ENCODE data around the gene MEP1A.
A peak's percentile ranks its signal among the peaks of the same experiment; 100 is the strongest.
"Not testable (repeated sequence)": the region's sequence is repeated elsewhere in the genome, so short reads cannot be mapped to it uniquely, and the experiment has no call there.

The MEP1A gene

DNA sequence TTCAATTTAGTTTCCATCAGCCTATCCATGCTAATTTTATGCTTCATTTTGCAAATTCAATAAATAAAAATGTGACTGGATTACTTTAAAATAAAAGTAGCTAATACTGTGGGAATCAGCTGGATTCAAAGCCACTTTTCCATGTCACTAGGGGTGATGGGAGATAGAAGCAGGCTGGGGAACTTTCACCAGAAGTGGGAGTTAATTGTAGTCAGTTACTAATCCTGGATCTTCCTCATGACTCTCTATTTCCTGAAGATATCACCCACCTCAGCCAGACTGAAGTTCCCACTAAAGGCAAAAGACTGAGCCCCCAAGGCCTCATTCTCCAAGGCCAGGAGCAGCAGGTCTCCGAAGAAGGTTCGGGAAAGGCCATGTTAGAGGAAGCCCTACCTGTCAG is 41.8 kb downstream of the MEP1A start:
- DNase-seq (ENCODE audit: low read depth in 2 of 2) = not testable (repeated sequence)

DNA sequence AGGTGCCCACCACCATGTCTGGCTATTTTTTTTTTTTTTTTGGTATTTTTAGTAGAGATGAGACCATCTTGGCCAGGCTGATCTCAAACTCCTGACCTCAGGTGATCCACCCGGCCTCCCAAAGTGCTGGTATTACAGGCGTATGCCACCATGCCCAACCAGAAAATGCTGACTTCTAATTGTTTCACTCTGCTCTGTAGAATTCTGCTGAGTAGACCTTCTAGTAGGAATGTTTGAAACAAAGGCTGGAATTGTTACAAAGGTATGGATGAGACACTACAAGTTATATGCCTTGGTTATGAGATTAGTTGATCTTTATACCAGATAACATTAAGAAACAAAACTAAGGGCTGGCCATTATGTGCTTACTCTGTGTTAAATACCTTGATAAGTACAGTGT is 44.8 kb downstream of the MEP1A start:
- no peak for DNase-seq (ENCODE audit: low read depth in 2 of 2)

DNA sequence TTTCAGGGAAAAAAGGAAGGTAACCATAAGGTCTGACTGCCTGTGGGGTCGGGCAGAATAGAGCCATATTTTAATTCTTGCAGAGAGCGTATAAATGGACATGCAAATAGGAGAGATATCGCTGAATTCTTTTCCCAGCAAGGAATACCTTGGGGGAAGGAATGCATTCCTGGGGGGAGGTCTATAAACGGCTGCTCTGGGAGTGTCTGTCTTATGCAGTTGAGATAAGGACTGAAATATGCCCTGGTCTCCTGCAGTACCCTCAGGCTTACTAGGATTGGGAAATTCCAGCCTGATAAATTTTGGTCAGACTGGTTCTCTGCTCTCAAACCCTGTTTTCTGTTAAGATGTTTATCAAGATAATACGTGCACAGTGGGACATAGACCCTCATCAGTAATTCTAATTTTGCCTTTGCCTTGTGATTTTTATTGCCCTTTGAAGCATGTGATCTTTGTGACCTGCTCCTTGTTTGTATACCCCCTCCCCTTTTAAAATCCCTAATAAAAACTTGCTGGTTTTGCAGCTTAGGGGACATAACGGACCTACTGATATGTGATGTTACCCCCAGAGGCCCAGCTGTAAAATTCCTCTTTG is 49.2 kb downstream of the MEP1A start:
- DNase-seq (ENCODE audit: low read depth in 2 of 2) = not testable (repeated sequence)

DNA sequence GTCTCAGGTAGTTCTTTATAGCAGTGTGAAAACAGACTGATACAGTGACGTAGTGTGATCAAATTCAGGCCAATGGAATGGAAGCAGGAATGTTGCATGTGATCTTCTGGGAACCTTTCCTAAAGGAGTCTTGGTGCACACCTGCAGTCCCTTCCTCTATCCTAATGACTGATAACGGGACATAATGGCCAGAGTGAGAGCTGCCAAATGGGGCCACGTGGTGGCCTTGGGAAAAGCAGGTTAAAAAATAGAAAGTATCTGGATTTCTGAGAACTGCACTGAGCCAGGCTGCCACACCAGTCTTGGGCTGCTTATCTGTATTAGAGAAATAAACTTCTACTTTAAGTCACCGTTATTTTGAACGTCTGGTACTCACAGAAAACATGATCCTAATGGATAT is 51.9 kb downstream of the MEP1A start:
- no peak for DNase-seq (ENCODE audit: low read depth in 2 of 2)

DNA sequence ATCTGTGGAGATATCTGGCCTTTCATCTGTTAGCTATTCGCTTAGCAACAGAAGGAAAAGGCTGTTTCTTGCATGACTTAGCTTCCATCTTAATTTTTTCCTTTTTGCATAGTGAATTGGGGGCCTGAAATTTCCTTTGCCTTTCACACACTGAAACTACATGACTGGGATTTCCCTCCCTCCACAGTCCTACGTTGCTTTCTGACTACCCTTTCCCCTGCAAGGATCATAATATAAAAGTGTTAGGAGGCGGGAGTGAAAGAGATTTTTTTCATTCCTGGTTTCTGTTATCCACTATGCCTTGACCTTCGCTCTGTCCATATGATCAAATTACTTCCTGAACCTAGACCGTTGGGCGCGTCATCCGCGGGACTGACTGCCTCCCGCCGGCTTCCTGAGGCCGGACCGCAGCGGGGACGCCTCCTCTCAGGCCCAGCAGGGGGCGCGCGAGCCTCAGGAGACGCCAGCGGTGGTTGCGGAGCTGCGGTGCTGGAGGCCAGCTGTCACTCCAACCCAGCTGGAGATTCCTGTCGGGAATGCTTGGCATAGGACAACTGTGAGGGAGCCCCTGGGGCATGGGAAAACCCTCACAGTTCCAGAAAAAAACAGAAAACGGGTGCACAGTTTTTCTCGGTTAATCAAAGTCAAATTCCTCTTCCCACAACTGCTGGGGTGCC is 55.6 kb downstream of the MEP1A start:
- peak; percentile 22 to 56 for DNase-seq (ENCODE audit: low read depth in 2 of 2)

DNA sequence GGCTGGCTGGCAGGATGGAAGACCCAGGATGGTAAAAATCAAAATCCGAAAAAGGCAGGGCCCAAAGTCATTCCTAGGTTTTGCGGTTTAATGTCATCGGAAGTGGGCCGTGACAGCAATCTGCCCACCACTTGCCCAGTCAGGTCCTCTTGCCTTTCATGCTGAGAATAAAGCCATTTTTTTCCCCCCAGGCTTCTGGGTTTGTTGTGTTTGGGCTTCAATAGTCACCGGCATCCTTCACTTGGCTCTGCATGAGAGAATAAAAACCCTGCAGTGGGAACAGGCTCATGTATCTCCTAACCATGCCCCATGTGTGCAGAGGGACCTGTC is 56.1 kb downstream of the MEP1A start:
- no peak for DNase-seq (ENCODE audit: low read depth in 2 of 2)

DNA sequence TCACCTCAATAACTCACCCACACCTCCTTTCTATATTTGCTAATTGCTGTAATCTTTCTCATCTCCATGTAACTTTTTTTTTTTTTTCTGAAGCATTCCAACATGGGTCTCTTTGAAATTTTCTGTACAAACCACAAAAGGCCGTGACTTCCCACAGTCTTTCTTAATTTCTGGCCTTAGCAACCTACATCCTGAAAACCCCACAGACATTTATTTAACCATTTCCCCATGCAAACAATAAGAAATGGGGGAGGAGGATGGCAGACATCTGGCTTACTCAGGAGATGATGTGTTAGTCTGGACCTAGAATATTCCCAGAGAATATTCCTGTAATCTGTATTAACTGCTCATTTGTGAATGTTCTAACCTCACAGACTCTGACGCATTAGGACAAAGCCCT is 57.6 kb downstream of the MEP1A start:
- DNase-seq (ENCODE audit: low read depth in 2 of 2) = no peak

DNA sequence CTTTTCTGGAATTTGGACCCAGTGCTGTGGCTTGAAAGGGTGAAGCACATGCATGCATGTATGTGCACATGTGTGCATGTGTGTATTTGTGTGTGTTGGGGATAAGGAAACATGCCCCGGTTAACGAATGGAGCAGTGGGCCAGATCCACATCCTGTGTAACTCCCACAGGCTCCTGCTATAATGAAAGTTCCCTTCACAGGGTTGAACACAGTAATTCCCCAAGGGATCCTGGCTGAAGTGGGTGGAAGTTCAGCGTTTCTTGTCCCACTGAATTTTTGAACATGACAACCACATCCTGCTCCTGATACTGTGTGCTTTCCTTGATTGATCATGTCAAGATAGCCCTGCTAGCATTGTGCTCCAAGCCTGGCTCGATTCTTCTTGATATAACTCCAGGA is 58.4 kb downstream of the MEP1A start:
- not testable (repeated sequence) for DNase-seq (ENCODE audit: low read depth in 2 of 2)

DNA sequence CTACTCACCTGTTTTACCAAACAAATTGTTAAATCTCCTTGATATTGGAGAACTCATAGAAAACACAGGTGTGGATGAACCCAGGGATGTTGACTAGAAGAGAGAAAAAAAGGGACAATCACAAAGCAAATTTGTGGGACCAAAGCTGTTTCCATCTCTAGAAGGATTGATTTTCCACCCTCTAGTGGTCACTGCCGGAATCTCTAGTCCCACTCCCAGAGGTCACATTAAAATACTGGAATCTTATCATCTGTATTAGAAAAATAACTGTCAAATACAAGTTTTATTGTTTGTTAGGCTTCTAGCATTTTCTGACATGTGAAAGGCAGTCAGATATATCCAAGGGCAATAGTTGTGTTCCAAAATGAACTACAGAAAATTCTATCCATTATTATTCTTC is 62.8 kb downstream of the MEP1A start:
- DNase-seq (ENCODE audit: low read depth in 2 of 2) = peak in 1 of 2 donors; percentile 17

DNA sequence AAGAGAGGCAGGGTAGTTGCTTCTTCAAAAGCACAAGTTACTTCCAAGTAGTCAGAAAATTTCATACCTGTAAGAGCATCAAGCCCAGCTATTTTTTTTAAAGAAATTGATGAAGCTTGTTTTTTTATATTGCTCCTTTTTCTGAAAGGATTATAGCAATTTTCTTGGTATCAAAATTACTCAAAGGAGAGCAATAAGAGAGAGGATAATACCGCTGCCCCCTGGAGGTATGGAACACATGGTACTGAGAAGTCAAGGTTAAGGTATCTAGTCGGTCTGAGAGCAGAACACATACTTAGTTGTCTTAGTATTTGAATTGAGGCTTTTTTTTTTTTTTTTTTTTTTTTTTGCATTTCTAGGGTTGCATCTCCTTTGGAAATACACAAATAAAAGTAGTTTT is 69.2 kb downstream of the MEP1A start:
- DNase-seq (ENCODE audit: low read depth in 2 of 2) = no peak

DNA sequence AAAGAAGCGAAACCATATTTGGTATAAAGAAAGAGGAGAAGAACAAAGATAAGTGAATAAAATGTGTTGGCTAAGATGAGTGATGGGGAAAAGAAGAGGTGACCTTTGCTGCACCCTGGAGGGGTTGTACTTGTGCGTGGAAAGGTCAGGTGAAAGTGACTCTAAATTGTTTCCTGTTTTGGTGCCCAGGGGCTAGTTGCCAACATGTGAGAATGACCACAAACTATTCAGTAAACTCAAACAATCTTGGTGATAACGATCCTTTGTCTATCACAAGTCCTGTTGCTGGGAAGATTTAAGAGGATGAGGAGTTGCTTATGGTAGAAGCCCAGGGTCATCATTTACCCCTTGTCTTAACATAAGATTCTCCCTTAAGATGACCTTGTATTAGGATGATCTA is 70.6 kb downstream of the MEP1A start:
- no peak for DNase-seq (ENCODE audit: low read depth in 2 of 2)

DNA sequence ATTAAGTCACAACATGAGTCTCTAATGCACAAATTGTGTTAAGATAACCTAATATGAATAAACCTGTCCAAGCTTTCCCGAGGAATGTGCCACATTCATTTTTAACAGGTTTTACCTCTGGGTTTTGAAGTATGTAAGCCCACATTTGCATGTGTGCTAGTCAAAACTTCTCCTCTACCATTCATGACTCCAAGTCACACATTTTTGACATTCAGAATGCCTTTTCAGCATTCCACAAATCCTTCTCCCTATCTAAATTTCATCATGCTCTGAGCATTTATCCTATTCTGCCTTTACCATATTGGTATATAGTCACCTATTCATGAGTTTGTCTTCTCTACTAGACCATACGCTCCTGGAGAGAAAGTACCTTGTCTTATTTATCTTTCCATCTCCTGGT is 72.0 kb downstream of the MEP1A start:
- no peak for DNase-seq (ENCODE audit: low read depth in 2 of 2)

DNA sequence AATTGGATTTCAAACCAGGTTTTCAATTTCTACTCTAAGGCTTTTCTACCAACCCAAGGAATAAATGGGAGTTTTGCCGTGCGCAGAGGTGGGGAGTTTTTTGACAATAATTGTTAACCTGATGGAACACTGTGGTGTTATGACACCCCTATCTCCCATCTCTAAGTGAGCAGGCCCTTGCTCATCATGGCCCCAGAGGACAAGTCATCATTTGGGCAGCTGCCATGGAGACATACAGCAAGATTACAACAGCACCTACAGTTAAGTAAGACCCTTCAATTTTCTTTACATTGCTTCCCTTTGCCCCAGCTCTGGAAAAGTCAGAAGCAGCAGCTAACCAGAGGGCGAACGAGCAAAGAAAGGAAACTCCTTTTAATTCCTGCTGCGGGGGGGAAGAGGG is 74.2 kb downstream of the MEP1A start:
- no peak for DNase-seq (ENCODE audit: low read depth in 2 of 2)

DNA sequence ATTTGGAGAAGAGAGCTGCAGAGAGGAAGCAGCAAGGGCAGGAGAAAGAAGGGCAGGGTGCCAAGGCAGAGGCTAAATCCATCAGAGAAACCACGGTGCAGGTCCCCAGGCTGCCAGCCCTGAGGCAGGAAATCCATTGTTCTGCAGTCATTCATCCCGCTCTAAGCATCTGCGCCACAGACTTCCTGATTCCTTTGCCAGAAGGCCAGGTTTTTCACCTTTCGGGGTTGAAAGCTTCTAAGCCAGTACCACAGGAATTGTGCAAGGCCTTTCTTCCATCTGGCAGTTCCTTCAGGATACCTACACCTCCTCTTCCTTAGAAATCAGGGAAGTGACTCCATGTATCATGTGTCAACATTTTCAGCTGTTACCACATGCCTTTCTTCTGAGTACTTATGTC is 82.9 kb downstream of the MEP1A start:
- no peak for DNase-seq (ENCODE audit: low read depth in 2 of 2)

DNA sequence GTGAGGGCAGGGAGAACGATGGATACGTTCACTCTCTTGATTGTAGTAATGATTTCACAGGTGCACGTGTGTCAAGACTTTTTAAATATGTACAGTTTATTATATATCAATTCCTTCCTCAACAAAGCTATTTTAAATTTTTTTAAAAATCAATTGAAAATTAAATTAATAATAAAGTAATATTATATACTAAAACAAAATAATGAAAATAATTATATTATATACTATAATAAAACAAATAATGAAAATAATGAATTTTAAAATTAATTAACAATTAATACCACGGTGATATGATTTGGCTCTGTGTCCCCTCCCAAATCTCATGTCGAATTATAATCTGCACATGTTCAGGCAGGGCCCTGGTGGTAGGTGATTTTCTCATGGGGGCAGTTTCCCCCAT is 85.8 kb downstream of the MEP1A start:
- DNase-seq (ENCODE audit: low read depth in 2 of 2) = no peak

DNA sequence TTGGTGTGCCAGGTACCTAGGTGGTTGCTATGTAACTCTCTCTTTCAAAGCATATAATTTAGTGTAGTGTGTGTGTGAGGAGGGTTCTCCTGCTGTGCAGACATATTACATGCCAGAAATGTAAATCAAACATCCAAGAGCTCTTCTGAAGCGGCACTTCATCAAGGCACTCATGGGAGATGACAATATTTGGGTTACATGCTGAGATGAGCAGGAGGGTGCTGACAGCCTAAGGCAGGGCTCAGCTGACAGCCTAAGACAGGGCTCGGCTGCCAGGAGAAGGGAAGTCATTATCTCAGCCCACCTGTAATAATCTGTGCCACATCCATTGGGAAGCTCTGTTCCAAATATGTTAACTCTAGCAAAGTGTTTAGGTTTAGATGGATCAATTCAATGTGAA is 89.5 kb downstream of the MEP1A start:
- DNase-seq (ENCODE audit: low read depth in 2 of 2) = no peak

DNA sequence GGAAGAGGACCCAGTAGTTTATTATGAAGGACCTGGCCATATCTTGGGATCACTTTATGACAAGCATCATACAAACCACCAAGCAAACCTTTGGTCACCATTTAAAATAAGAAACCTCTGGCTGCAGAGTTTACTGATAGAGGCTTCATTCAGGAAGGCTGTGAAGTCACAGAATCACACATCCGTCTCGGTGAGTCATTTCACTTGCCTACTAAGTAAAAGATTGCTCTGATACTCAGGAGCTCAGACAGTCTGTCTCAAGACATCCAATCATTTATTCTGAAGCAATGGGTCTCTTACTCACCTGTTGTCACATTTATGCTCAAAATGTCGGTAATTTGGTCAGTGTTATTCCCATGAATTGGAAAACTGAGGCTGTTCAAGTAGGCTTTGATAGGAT is 94.8 kb downstream of the MEP1A start:
- DNase-seq (ENCODE audit: low read depth in 2 of 2) = no peak

DNA sequence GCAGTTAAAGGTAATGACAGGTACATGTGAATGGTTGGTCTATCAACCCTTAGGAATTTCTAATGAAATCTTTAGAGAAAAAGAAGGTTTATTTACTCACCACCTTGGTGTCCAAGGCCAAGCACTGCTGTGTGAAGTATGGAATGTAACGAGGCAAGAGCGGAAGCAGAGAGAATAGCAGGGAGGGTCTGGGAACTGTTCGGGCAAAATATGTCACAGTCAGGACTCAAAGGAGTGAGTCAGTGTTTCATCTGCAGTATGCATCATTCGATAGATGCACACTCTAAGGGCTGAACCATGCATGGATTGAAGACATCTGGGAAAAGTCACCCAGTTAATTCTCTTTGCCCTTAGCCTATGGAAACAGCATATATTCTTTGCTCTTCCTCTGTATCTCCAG is 95.4 kb downstream of the MEP1A start:
- DNase-seq (ENCODE audit: low read depth in 2 of 2) = no peak

All from stimulated activated CD4-positive, alpha-beta T cell treated with anti-CD3 and anti-CD28 coated beads, Interleukin-15, amount 100 ng/mL, for 48 hours (primary cell).